ENCODE measurements around the gene CHM. TPM values are rescaled to one million over a fixed set of nuclear protein-coding genes. Genes with fewer than 3 reads are reported as not detected.

CHM gene
- total and polyA plus RNA-seq, 2 experiments from 2014 or later, result 19.0 to 19.1 TPM

GRCh38 chrX:85980286-85980685 lies 67.1 kb downstream of the CHM start (continued):
- no peak for TF ChIP-seq ZNF462 (CRISPR knock-in tag; IDR thresholded peaks at IDR 0.05)
- no peak for TF ChIP-seq EZH2 (IDR thresholded peaks at IDR 0.05; ENCODE audit: low read depth, unreplicated experiment)
- no peak for TF ChIP-seq ETS1 (IDR thresholded peaks at IDR 0.05)

GRCh38 chrX:85977218-85977617 lies 70.1 kb downstream of the CHM start:
- Histone ChIP-seq H3F3A (replicated peaks; ENCODE audit: low read depth) (no peaks in the 10 kb centered on the region), H3K4me1 (ENCODE audit: insufficient read depth) (no peaks in the 10 kb centered on the region), H3K79me2 (replicated peaks; ENCODE audit: insufficient read depth) (no peaks in the 10 kb centered on the region; the same call in 1 of the 2 replicates), H4K20me1 (replicated peaks; ENCODE audit: insufficient read depth) (no peaks in the 10 kb centered on the region), H3K27ac (ENCODE audit: low read depth) (no peak overlapping the region), H3K36me3 (ENCODE audit: insufficient read depth) (no peaks in the 10 kb centered on the region; the same call in 1 of the 2 replicates), H3K4me3 (no peak overlapping the region), H3K9me2 (ENCODE audit: insufficient read depth) (no peaks in the 10 kb centered on the region), H3K4me2 (no peak overlapping the region), H3K27me3 (ENCODE audit: insufficient read depth) (no peaks in the 10 kb centered on the region), H2AFZ (no peak overlapping the region)
- ATAC-seq (no peak), DNase-seq (ENCODE audit: low spot score) (no peak)
- H3K9me3 Mint-ChIP-seq, result no peaks in the 10 kb centered on the region
- H3K4me3 Mint-ChIP-seq, result no peak overlapping the region
- H3K27me3 Mint-ChIP-seq (ENCODE audit: insufficient read depth, low read depth, poor library complexity), result peaks cover 1% of the 10 kb centered on the region
- peaks cover 31% of the 10 kb centered on the region; the same call in 2 of the 3 replicates for H3K36me3 Mint-ChIP-seq (ENCODE audit: low read depth)
- H3K4me1 Mint-ChIP-seq, result no peaks in the 10 kb centered on the region
- no peak overlapping the region for H3K27ac Mint-ChIP-seq
- TF ChIP-seq STAT1 (IDR thresholded peaks at IDR 0.05; ENCODE audit: unreplicated experiment), result no peak
- no peak for TF ChIP-seq ZNF462 (CRISPR knock-in tag; IDR thresholded peaks at IDR 0.05)
- TF ChIP-seq EZH2phosphoT487 (IDR thresholded peaks at IDR 0.05; ENCODE audit: unreplicated experiment), result no peak
- TF ChIP-seq CREB1 (CRISPR knock-in tag; IDR thresholded peaks at IDR 0.05; ENCODE audit: low read depth), result no peak
- TF ChIP-seq ZNF114 (CRISPR knock-in tag; IDR thresholded peaks at IDR 0.05), result no peak
- no peak for TF ChIP-seq ZNF331 (CRISPR knock-in tag; IDR thresholded peaks at IDR 0.05; ENCODE audit: low read depth)
- TF ChIP-seq NANOG (IDR thresholded peaks at IDR 0.05; ENCODE audit: borderline replicate concordance), result no peak
- TF ChIP-seq JUNB (IDR thresholded peaks at IDR 0.05; ENCODE audit: unreplicated experiment), result no peak
